B cell (primary cell): ENCODE results near the gene SLC27A1.

Experiments used
- CTCF ChIP-seq: fragments of 200-600 bp; IDR thresholded peaks from one replicate; pipeline ENCODE4 v1.8.0; 2022; ENCODE audit warnings: antibody characterized with exemption, mild to moderate bottlenecking
- EZH2 ChIP-seq: IDR thresholded peaks from 2 replicates; pipeline ENCODE4 v1.6.1; 2012; ENCODE audit warnings: borderline replicate concordance, low read depth, mild to moderate bottlenecking, moderate library complexity, low read length; ENCODE audit not compliant: insufficient read depth, poor library complexity, severe bottlenecking

DNA sequence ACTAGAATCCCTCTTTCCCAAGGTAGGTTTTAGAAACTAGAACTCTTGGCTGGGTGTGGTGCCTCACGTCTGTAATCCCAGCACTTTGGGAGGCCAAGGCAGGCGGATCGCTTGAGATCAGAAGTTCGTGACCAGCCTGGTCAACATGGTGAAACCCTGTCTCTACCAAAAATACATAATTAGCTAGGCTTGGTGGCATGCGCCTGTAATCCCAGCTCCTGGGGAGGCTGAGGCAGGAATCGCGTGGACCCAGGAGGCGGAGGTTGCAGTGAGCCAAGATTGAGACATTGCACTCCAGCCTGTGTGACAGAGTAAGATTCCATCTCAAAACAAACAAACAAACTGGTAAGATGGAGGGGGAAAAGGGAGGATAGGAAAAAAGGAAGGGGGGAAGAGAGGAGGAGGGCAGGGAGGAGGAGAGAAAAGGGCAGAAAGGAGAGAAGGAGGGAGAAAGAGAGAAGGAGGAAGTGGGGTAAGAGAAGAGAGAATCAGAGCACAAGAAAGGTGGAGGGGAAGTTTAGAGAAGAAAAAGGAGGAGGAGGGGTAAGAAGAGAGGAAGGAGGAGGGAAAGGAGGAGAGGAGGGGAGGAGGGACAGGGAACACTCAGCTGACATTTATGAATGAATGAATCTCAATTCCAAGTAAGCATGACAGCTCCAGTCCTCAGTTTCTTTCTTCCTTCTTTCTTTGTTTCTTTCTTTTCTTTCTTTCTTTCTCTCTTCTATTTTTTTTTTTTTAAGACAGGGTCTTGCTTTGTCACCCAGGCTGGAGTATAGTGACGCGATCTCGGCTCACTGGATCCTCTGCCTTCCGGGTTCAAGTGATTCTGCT is 2.6 kb upstream of the SLC27A1 start:
- no peak for TF ChIP-seq EZH2
- TF ChIP-seq CTCF = no peak
